Memory B cell (primary cell): Measurements from ENCODE around the gene RALGAPA2.

Source experiments
- ATAC-seq: fragments of 150-1000 bp; cut with Tn5 transposase; 2 replicates; pipeline ENCODE4 v1.10.0; 2021; ENCODE audit warnings: low read depth, mild to moderate bottlenecking, moderate library complexity
- DNase-seq, 2 donors: peaks; one replicate each; pipeline ENCODE4 v3.0.0; 2022; ENCODE audit warnings: low spot score in 2 of 2
- H3K27ac Mint-ChIP-seq: one replicate; pipeline ENCODE4 v1.8.0; 2022; ENCODE audit warnings: mild to moderate bottlenecking, moderate library complexity, mixed read lengths
- H3K27me3 Mint-ChIP-seq: one replicate; pipeline ENCODE4 v1.8.0; 2022; ENCODE audit warnings: mixed read lengths
- H3K36me3 Mint-ChIP-seq: one replicate; pipeline ENCODE4 v1.8.0; 2022; ENCODE audit warnings: mild to moderate bottlenecking, mixed read lengths
- H3K4me1 Mint-ChIP-seq: one replicate; pipeline ENCODE4 v1.8.0; 2022; ENCODE audit warnings: mixed read lengths
- H3K4me3 Mint-ChIP-seq: one replicate; pipeline ENCODE4 v1.8.0; 2022; ENCODE audit warnings: mild to moderate bottlenecking, moderate library complexity, mixed read lengths
- H3K9me3 Mint-ChIP-seq: one replicate; pipeline ENCODE4 v1.8.0; 2022; ENCODE audit warnings: mixed read lengths

The RALGAPA2 gene

DNA sequence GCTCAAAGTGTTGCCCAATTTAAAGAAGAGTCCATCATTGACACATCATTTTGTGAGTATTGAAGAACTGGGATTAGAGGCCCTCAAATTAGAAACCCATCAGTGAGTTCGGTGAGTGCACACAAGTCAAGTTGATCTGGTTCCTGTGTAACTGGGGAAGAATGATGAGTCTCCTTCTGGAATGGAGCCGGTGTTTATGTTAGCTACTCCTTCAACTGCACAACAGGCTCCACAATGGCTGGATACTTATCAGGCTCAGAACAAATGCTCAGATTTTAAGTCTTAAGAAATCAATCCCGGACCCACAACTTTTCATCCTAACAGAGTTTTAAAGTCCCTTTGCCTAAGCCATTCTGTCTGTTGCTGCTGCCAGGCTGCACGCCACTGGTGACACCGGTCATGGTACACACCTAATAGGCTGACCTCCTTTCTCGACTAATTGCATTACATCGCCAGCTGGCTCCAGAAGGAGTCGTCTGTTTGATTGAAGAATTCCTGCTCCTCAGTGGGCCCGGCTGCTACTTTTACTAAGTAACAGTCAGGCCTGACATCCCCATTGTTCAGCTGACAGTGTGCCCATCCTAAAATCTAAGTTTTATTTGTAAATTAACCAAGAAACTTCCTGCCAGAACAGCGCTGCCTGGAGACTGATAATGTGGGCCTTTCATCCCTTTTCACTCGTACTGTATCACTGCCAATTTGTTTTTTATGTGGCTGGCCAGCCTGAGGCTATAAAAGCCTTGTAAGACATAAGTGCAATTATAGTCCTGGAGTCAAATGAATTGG is 214.2 kb downstream of the RALGAPA2 start:
- Mint-ChIP-seq H3K27me3 (no peaks in the 10 kb centered on the region), H3K4me1 (no peaks in the 10 kb centered on the region), H3K4me3 (no peak overlapping the region), H3K9me3 (no peaks in the 10 kb centered on the region), H3K36me3 (peaks cover 46% of the 10 kb centered on the region), H3K27ac (no peak overlapping the region)
- ATAC-seq (no peak), DNase-seq (no peak)

DNA sequence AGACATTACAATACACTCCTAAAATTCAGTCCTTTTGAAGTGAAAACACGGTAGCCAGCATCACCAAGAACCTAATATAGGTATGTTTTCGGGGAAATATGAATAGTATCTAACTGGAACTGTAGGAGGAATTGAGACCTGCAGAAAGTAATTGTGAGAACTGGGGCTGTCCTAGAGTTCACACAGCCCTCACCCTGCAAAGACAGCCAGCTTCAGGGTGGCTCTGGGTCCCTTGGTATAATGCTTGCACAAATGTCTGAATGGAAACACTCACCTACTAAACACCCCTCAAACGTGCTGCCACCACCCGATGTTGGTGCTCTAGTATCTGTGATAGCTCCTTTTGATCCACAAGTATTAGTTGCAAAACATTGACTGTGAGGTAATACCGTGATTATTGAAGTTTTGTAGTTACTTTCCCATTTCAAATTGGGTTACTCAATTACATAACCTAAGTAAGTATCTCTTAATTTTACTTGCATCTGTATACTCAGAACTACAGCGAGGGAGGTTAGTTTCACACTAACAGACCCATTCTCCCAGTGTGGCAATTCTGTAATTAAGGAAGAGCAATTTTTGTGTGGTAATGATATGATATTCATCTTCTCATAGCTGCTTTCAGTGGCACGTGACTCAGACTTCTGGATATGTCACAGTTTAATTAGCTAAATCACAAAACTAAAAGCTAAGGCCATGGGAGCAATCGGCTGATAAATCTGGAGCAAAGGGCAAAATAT is 215.0 kb downstream of the RALGAPA2 start:
- Mint-ChIP-seq H3K4me1 (no peaks in the 10 kb centered on the region), H3K4me3 (no peak overlapping the region), H3K36me3 (peaks cover 42% of the 10 kb centered on the region), H3K27ac (no peak overlapping the region), H3K9me3 (no peaks in the 10 kb centered on the region), H3K27me3 (no peaks in the 10 kb centered on the region)
- ATAC-seq (no peak), DNase-seq (no peak)

DNA sequence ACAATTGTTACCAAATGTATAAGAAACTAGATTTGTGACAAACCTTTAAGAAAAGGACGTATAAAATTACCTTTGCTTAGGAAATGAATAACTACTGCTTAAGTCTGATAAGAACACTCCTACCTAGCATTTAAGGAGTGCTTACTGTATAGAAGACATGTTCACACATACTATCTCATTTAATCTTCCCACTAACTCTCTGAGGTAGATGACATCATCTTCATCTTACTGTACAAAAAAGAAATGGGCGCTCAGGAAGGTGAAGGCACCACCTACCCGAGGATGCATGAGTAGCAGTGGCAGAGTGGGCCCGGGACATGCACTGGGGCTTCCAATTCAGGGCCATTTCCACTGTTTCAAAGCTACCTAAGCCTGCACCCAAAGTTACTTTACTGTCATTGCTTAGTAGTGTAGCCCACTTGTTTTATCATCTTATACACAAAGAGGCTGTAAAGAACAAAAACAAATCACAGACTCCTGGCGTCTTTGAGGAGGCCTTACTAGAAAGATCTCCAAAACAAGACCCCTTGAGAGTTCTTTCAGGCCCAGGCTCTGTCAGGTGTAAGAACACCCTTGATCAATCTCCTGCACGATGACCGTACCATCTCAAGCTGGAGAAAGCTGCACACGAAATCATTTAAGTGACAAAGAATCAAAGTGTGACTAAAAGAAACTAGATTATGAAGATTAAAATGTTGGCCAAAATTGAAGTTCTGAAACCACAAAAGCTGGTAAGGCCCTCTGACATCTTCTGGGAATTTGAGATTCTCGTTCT is 216.5 kb downstream of the RALGAPA2 start:
- no peak overlapping the region for H3K27ac Mint-ChIP-seq
- no peak overlapping the region for H3K4me3 Mint-ChIP-seq
- no peaks in the 10 kb centered on the region for H3K9me3 Mint-ChIP-seq
- DNase-seq (no peak), ATAC-seq (no peak)
- peaks cover 6% of the 10 kb centered on the region for H3K4me1 Mint-ChIP-seq
- H3K36me3 Mint-ChIP-seq = peaks cover 45% of the 10 kb centered on the region
- H3K27me3 Mint-ChIP-seq = no peaks in the 10 kb centered on the region

DNA sequence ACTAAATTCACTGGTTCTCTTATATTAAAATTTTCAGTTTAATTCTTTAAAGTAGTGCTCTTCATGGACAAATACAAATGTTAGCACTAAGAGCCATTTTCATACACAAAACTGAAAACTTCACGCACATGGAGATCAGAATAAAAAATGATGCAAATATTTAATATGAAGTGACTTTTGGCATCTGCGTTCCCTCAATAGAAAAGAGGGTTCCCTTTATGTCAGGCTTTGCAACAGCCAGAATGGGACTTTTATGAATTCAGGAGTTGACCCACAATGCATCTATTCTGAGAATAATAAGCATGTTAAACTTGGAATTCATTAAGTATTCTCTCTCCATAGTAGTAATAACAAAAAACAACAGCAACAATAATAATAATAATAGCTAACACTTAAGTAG is 218.7 kb downstream of the RALGAPA2 start:
- no peaks in the 10 kb centered on the region for H3K9me3 Mint-ChIP-seq
- no peak overlapping the region for H3K4me3 Mint-ChIP-seq
- no peak overlapping the region for H3K27ac Mint-ChIP-seq
- no peaks in the 10 kb centered on the region for H3K27me3 Mint-ChIP-seq
- H3K36me3 Mint-ChIP-seq = peaks cover 40% of the 10 kb centered on the region
- no peak for ATAC-seq
- H3K4me1 Mint-ChIP-seq = peaks cover 11% of the 10 kb centered on the region
- no peak for DNase-seq

DNA sequence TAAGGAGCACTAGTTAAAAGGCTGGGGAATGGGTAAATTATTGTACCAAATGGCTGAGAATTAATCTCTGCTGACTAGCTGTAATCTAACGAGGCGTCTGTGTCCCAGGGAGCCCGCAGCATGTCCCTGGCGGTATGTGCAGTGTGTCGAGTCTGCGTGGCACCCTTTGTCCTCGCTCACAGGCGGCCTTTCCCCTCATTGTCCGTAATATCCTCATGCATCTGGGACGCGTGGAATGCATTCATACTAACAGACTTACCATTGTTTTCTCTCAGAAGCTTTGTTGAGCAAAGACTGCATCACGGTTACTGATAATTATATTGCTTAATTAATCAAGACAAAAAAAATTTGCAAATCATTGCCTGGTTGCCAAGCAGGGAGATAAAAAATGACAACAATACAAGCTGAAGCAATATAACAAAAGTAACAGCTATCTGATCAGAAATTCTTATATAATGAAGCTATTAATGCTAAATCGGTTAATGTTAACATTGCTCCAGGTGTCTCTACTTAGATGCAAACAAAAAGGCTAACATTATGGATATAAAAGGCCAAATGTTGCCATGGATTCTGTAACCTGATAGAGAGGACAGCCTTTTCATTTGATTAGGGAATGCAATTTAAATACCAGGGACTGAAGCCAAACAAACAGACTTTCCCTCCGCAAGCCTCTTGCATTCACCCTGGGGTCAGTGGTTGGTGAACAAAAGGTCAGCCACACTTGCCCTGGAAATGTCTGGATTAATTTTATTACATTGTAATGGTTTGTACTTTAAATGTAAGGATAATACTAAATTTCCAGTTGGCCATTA is 219.7 kb downstream of the RALGAPA2 start:
- H3K4me3 Mint-ChIP-seq = no peak overlapping the region
- H3K4me1 Mint-ChIP-seq = peaks cover 11% of the 10 kb centered on the region
- no peaks in the 10 kb centered on the region for H3K27me3 Mint-ChIP-seq
- DNase-seq (no peak), ATAC-seq (no peak)
- H3K27ac Mint-ChIP-seq = no peak overlapping the region
- peaks cover 34% of the 10 kb centered on the region for H3K36me3 Mint-ChIP-seq
- no peaks in the 10 kb centered on the region for H3K9me3 Mint-ChIP-seq

DNA sequence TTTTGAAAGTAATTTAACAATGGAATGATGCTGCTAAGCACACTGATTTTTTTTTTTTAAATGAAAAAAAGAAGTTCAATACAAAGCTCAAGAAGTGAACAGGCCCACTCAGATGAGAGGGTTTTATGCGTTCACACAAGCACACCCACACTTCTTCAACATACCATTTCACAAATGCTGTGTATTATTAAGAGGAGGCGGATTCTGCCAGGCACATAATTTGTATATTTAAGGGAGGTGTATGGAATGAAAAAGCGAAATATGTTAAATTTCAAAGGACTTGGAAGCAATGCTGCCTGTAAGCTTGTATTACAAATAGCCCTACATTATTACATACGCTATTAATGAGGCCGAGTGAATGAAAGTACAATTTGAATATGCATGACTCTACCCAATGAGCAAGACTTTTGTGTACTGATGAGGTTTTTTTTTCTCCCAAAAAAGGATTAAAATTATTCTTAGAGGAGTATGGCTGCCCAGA is 220.6 kb downstream of the RALGAPA2 start:
- no peak overlapping the region for H3K4me3 Mint-ChIP-seq
- H3K4me1 Mint-ChIP-seq = peaks cover 11% of the 10 kb centered on the region
- no peak overlapping the region for H3K27ac Mint-ChIP-seq
- no peaks in the 10 kb centered on the region for H3K27me3 Mint-ChIP-seq
- ATAC-seq (no peak), DNase-seq (no peak)
- no peaks in the 10 kb centered on the region for H3K9me3 Mint-ChIP-seq
- peaks cover 32% of the 10 kb centered on the region for H3K36me3 Mint-ChIP-seq

DNA sequence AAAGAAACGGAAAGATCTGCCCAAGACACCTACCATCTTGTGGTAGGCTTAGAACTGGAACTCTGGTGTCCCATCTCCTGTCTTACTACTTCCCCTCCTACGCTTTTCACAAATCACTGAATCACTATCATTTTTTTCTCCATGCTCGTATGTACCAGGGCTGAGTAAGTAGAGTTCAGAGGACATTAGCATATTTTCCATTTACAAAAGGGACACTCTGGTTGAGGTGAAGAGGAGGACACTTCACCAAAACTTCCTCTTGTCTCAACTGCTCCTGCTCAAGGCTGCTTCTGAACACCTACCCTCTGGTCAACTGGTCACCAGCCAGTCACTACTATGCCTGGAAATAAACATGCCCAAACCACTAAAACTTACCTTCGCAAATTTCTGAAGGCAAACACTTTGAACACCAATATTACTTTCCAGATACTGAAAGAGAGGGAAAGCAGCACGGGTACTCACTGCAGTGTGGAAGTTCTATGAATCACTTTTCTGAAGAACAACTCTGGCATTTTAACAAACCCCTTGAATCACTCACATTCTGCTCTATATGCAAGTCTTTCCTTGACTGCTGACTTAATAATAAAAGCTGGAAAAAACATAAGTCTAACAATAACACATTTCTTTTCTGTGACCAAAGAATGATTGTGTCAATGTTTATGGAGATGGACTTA is 221.2 kb downstream of the RALGAPA2 start:
- peaks cover 37% of the 10 kb centered on the region for H3K36me3 Mint-ChIP-seq
- H3K27me3 Mint-ChIP-seq = no peaks in the 10 kb centered on the region
- no peak overlapping the region for H3K4me3 Mint-ChIP-seq
- peaks cover 4% of the 10 kb centered on the region for H3K9me3 Mint-ChIP-seq
- DNase-seq = no peak
- no peak for ATAC-seq
- H3K4me1 Mint-ChIP-seq = peaks cover 11% of the 10 kb centered on the region
- no peak overlapping the region for H3K27ac Mint-ChIP-seq

DNA sequence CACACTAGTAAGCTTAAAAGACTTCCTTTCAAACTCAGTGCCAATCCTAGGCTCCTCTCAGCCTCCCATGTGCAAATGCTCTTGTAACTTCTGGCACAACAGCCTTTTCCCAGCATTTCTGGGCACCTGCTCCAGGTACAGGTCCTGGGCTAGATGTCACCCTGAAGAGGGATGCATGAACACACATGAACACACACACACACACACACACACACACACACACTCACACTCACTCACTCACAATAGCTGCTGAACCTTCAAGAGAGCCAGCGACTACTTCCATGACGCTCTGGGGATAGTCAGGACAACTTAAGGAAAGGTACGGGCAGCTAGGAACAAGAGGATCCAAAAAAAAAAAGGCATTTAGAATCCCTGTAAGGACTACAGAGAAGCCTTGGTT is 221.8 kb downstream of the RALGAPA2 start:
- Mint-ChIP-seq H3K27ac (no peak overlapping the region), H3K27me3 (no peaks in the 10 kb centered on the region), H3K36me3 (peaks cover 34% of the 10 kb centered on the region), H3K4me3 (no peak overlapping the region), H3K4me1 (peaks cover 11% of the 10 kb centered on the region), H3K9me3 (peaks cover 4% of the 10 kb centered on the region)
- DNase-seq = no peak
- no peak for ATAC-seq

DNA sequence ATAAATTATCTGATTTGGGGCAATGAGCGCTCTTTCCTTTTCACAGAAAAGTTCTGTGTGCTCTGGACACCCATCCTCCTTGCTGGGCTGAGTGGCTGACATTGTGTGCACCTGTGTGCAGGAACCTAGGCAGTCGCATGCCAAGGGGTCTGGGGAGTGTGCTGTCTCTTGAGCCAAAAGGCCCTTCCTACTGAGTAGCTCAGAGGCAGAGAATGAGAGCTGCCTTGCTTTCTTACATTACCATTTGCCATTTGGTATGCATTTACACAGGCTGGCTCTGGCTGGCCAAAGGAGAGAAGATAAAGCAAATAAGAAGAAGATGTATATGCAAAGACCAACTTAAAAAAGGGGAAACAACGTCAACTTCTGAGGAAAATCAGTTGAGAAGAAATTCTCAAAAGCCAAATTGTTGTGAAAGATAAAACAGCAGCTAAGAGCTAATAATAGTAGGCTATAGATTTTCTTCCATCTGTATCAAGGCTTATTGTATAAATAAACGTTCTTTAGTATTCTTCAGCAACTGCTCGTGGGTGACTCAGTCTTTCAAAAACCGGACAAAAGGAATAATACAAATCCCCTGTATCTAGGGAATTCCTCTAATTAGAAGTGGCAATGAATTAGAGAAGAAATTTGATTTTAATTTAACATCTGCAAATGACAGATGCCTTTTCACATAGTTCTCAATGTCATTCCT is 222.6 kb downstream of the RALGAPA2 start:
- Mint-ChIP-seq H3K27me3 (no peaks in the 10 kb centered on the region), H3K27ac (no peak overlapping the region), H3K4me1 (peaks cover 11% of the 10 kb centered on the region), H3K36me3 (peaks cover 31% of the 10 kb centered on the region), H3K9me3 (peaks cover 4% of the 10 kb centered on the region), H3K4me3 (no peak overlapping the region)
- no peak for DNase-seq
- ATAC-seq = no peak

DNA sequence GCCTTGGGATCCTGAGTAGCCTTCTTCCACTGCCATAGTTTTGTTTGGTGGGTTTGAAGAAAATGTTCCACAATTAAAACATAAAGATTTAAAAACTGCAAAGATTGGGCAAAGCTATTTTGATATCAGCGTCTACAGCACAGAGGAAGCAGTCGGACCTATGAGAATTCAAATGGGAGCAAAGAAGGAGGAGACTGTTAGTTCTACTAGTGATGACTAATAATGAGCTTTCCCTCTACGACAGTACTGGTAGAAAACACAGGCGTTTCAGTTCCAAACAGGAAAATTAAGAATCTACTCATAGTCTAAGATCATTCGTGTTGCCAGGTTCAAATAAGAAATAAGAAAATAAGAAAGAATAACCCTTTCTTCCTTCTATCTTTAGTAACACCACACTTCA is 223.4 kb downstream of the RALGAPA2 start:
- Mint-ChIP-seq H3K36me3 (peaks cover 28% of the 10 kb centered on the region), H3K27me3 (no peaks in the 10 kb centered on the region), H3K9me3 (peaks cover 4% of the 10 kb centered on the region), H3K27ac (no peak overlapping the region), H3K4me3 (no peak overlapping the region), H3K4me1 (peaks cover 11% of the 10 kb centered on the region)
- ATAC-seq (no peak), DNase-seq (no peak)

DNA sequence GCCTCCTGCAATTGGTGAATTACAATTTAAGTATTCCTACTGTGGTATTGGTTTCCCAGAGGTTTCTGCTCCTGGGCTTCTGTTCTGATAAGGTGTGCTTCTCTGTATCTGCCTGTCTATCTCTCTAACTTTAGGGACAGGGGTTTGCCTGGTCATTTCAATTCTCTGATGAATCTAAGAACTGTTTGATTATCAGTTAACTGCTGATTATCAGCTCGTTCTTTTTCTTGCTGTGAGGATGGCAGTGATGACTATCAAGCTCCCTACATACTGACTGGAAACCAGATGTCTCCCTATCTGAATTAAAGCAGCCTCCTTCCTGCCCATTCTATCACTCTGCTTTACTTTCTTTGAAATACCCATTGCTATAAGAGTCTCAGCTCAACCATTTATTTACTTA is 224.1 kb downstream of the RALGAPA2 start:
- no peaks in the 10 kb centered on the region for H3K27me3 Mint-ChIP-seq
- H3K4me3 Mint-ChIP-seq = no peak overlapping the region
- H3K4me1 Mint-ChIP-seq = peaks cover 11% of the 10 kb centered on the region
- peaks cover 28% of the 10 kb centered on the region for H3K36me3 Mint-ChIP-seq
- ATAC-seq (no peak), DNase-seq (no peak)
- no peak overlapping the region for H3K27ac Mint-ChIP-seq
- H3K9me3 Mint-ChIP-seq = peaks cover 4% of the 10 kb centered on the region

DNA sequence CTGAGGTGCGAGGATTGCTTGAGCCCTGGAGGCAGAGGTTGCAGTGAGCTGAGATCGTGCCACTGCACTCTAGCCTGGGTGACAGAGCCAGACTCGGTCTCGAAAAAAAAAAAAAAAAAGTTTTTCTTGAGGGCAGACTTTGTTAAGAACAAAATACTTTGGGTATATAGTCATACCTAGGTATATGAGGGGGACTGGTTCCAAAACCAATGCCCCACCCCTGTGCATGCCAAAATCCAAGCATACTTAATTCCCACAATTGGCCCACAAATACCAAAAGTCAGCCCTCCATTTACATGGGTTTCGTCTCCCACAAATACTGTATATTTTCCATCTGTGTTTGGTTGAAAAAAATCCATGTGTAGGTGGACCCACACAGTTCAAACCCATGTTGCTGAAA is 224.6 kb downstream of the RALGAPA2 start:
- peaks cover 30% of the 10 kb centered on the region for H3K36me3 Mint-ChIP-seq
- H3K9me3 Mint-ChIP-seq = peaks cover 4% of the 10 kb centered on the region
- H3K4me1 Mint-ChIP-seq = peaks cover 11% of the 10 kb centered on the region
- no peak overlapping the region for H3K4me3 Mint-ChIP-seq
- ATAC-seq = no peak
- H3K27ac Mint-ChIP-seq = no peak overlapping the region
- no peaks in the 10 kb centered on the region for H3K27me3 Mint-ChIP-seq
- DNase-seq = no peak

DNA sequence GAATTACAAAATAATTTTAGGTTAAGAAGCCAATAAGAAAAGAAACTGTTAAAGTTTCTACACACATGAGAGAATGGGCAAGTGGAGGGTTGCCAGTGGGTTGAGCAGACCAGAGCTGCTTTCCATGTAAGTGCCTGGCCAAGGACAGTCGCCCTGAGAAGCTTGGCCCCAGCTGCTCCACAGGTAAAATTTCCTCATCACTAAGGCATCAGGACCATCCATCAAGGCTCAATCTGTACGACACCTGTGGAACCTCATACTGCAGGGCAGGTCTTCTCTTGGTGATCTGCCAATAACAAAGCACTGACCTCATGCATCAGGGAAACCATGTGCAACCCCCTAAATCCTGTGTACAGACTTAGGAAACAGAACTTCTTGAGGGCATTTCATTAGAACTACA is 229.1 kb downstream of the RALGAPA2 start:
- no peak overlapping the region for H3K4me3 Mint-ChIP-seq

More for the DNA sequence above, 229.1 kb downstream of the RALGAPA2 start:
- H3K27me3 Mint-ChIP-seq = no peaks in the 10 kb centered on the region
- H3K4me1 Mint-ChIP-seq = no peaks in the 10 kb centered on the region
- H3K27ac Mint-ChIP-seq = no peak overlapping the region
- H3K36me3 Mint-ChIP-seq = peaks cover 19% of the 10 kb centered on the region
- DNase-seq (no peak), ATAC-seq (no peak)
- H3K9me3 Mint-ChIP-seq = peaks cover 4% of the 10 kb centered on the region
